ENCODE data around the gene DHRS7B.

DNA sequence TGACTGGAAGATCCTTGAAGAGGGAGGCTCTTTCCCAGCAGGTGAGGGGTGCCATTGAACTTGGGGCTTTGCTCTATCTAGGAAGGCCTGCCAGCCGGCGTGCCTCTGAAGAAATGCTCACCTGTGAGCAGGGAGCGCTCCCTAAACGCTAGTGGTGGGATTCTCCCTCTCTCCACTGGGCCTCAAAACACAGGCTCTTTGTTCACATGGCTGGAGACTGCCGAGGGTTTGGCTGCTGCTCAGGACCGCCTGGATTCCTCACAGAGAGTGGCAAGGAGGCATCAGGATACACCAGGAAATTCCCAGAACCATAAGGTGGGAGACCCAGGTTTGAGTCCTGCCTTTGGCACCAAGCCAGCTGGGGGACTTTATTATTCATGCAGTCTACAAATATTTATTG lies 104.8 kb downstream of the DHRS7B start:
- TF ChIP-seq, protein P1, sequence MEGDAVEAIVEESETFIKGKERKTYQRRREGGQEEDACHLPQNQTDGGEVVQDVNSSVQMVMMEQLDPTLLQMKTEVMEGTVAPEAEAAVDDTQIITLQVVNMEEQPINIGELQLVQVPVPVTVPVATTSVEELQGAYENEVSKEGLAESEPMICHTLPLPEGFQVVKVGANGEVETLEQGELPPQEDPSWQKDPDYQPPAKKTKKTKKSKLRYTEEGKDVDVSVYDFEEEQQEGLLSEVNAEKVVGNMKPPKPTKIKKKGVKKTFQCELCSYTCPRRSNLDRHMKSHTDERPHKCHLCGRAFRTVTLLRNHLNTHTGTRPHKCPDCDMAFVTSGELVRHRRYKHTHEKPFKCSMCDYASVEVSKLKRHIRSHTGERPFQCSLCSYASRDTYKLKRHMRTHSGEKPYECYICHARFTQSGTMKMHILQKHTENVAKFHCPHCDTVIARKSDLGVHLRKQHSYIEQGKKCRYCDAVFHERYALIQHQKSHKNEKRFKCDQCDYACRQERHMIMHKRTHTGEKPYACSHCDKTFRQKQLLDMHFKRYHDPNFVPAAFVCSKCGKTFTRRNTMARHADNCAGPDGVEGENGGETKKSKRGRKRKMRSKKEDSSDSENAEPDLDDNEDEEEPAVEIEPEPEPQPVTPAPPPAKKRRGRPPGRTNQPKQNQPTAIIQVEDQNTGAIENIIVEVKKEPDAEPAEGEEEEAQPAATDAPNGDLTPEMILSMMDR (IDR thresholded peaks at IDR 0.05), result no peak
- TF ChIP-seq POLR2A (IDR thresholded peaks at IDR 0.05), result no peak
